Measurements from ENCODE around the gene ADISSP. TPM values are rescaled to one million over a fixed set of nuclear protein-coding genes. Genes with fewer than 3 reads are reported as not detected.
A peak's percentile ranks its signal among the peaks of the same experiment; 100 is the strongest.

ADISSP gene
- total RNA-seq, 4 donors from 2014 or later: 11.6 to 17.0 (median 16.3) TPM

DNA sequence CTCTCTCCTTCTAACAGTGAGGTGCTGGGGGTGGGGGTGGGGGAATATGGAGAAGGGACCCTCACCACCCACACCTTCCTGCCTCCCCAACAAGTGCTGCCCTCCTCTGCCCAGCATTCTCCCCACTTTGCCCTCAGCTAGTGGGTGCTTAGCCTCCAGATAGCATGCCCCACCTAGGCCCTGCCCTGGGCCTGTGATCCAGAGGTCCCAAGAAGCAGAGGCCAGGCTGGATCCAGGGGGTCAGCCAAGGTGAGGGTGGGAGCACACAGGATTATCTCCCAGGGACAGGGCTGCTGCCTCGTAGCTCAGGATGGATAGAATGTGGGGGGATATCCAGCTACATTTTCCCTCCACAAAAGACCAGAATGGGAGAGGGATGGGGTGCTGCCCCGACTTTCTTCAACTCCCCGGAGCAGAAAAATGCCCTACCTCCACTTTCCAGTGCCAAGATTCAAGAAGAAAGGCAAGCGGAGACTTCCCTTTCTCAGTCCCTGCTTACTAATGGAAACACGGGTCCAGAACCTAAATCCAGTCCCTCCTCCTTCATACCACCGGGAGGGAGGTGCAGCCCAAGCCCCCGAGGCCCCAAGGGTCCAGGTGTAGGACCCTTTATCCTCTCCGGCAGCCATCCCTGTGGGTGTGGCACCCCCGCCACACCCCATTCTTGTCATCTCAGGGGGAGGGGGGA is 987 bp downstream of the ADISSP start:
- Histone ChIP-seq H3K36me3 (no peaks in the 10 kb centered on the region), H3K27ac (peak overlapping the region in 1 of 3 donors; percentile 16), H3K4me3 (replicated peaks in 1 of 3) (peak overlapping the region in 1 of 3 donors; percentile 71), H3K27me3 (no peaks in the 10 kb centered on the region), H3K9me3 (no peaks in the 10 kb centered on the region), H3K4me1 (peaks cover 10 to 26% of the 10 kb centered on the region in 2 donors)
- no peak for DNase-seq
- 36 to 37% methylated on average over 3 to 9 of the region's 9 CpGs for WGBS, 2 donors
- intact Hi-C loops (cut with DNase I): no loop called here
- no peak for TF ChIP-seq POLR2A (IDR thresholded peaks at IDR 0.05)
- TF ChIP-seq, protein P1, sequence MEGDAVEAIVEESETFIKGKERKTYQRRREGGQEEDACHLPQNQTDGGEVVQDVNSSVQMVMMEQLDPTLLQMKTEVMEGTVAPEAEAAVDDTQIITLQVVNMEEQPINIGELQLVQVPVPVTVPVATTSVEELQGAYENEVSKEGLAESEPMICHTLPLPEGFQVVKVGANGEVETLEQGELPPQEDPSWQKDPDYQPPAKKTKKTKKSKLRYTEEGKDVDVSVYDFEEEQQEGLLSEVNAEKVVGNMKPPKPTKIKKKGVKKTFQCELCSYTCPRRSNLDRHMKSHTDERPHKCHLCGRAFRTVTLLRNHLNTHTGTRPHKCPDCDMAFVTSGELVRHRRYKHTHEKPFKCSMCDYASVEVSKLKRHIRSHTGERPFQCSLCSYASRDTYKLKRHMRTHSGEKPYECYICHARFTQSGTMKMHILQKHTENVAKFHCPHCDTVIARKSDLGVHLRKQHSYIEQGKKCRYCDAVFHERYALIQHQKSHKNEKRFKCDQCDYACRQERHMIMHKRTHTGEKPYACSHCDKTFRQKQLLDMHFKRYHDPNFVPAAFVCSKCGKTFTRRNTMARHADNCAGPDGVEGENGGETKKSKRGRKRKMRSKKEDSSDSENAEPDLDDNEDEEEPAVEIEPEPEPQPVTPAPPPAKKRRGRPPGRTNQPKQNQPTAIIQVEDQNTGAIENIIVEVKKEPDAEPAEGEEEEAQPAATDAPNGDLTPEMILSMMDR (IDR thresholded peaks at IDR 0.05): no peak

DNA sequence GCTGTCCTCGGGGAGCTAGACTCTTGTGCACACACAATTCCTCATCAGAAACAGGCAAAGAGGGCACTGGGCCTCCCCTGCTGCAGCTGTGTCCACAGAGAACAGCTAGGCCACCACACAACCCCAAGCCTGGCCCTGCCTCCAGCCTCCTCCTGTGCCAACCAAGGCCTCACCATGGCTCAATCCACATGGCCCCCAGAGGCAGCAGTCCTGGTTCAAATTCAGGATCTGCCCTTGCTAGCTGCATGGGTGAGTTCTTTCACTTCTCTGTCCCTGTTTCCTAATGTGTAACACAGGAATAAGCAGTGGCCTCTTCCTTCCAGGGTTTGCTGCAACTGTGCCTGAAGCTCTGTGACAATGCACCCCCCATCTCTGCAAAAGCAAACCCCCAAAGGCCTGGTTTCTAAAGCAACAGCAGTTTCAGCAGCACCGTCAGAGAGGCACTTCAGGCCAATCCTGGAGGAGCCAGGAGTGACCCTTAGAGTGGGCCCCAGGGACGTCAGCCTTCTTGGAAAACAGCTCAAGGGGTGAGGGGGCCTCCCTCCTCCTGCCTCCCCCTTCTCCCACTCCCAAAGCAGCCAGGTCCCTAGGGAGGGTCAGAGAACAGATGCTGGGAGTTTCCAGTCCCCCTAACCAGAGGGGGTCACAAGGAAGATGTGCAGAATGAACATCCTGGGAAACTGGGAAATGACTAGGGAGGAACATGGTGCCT is 2.2 kb downstream of the ADISSP start:
- Histone ChIP-seq H3K9me3 (no peaks in the 10 kb centered on the region), H3K4me1 (peaks cover 10 to 26% of the 10 kb centered on the region in 2 donors), H3K4me3 (replicated peaks in 1 of 3) (no peak overlapping the region), H3K27me3 (no peaks in the 10 kb centered on the region), H3K27ac (no peak overlapping the region), H3K36me3 (no peaks in the 10 kb centered on the region)
- no peak for DNase-seq
- TF ChIP-seq POLR2A (IDR thresholded peaks at IDR 0.05): no peak
- TF ChIP-seq, protein P1 (IDR thresholded peaks at IDR 0.05): no peak
- intact Hi-C loops (cut with DNase I): no loop called here
- 50 to 60% methylated on average over 1 of the region's 3 CpGs for WGBS, 2 donors

GRCh38 chr20:3764659-3765058 is 2.9 kb downstream of the ADISSP start:
- TF ChIP-seq POLR2A (IDR thresholded peaks at IDR 0.05): no peak
- TF ChIP-seq, protein P1 (IDR thresholded peaks at IDR 0.05): no peak
- Histone ChIP-seq H3K4me3 (replicated peaks in 1 of 3) (no peak overlapping the region), H3K4me1 (peaks cover 10 to 26% of the 10 kb centered on the region in 2 donors), H3K27ac (no peak overlapping the region), H3K27me3 (no peaks in the 10 kb centered on the region), H3K36me3 (no peaks in the 10 kb centered on the region), H3K9me3 (no peaks in the 10 kb centered on the region)
- 93 to 98% methylated on average over 3 of the region's 3 CpGs for WGBS, 2 donors
- no peak for DNase-seq
- intact Hi-C loops (cut with DNase I): no loop called here

- TF ChIP-seq POLR2A (IDR thresholded peaks at IDR 0.05): no peak
- TF ChIP-seq, protein P1 (IDR thresholded peaks at IDR 0.05): no peak
- Histone ChIP-seq H3K4me1 (peaks cover 10 to 21% of the 10 kb centered on the region in 2 donors), H3K27ac (no peak overlapping the region), H3K4me3 (replicated peaks in 1 of 3) (no peak overlapping the region), H3K36me3 (no peaks in the 10 kb centered on the region), H3K9me3 (no peaks in the 10 kb centered on the region), H3K27me3 (no peaks in the 10 kb centered on the region)
- intact Hi-C loops (cut with DNase I): no loop called here
- no peak for DNase-seq
- whole genome bisulfite sequencing, 2 donors: 86 to 90% methylated on average over 5 to 8 of the region's 8 CpGs
Observed at GRCh38 chr20:3763671-3764601, 3.6 kb downstream of the ADISSP start.

Measured in thyroid gland (tissue), 4 donors.